ENCODE measurements around the gene SLC16A6.
"Not testable (repeated sequence)": the region's sequence is repeated elsewhere in the genome, so short reads cannot be mapped to it uniquely, and the experiment has no call there.

The SLC16A6 gene

GRCh38 chr17:68310152-68310551 is 19.2 kb upstream of the SLC16A6 start:
- no peak for DNase-seq (ENCODE audit: low spot score)
- in situ Hi-C loops (cut with MboI; ENCODE audit: low pct_unique_long_range_greater_than_20kb, low sequenced_read_pairs, unreplicated experiment), result no loop called here
- TF ChIP-seq CTCF (IDR thresholded peaks at IDR 0.05; ENCODE audit: extremely low read depth, insufficient read depth, missing control alignments), result no peak

GRCh38 chr17:68309066-68309670 is 18.2 kb upstream of the SLC16A6 start:
- DNase-seq (ENCODE audit: low spot score); in situ Hi-C loops (cut with MboI; ENCODE audit: low pct_unique_long_range_greater_than_20kb, low sequenced_read_pairs, unreplicated experiment): not testable (repeated sequence)

- DNase-seq (ENCODE audit: low spot score); in situ Hi-C loops (cut with MboI; ENCODE audit: low pct_unique_long_range_greater_than_20kb, low sequenced_read_pairs, unreplicated experiment): not testable (repeated sequence)
Measured at GRCh38 chr17:68308486-68308885, 17.6 kb upstream of the SLC16A6 start.

GRCh38 chr17:68307443-68307842 is 16.5 kb upstream of the SLC16A6 start:
- in situ Hi-C loops (cut with MboI; ENCODE audit: low pct_unique_long_range_greater_than_20kb, low sequenced_read_pairs, unreplicated experiment), result no loop called here

GRCh38 chr17:68306819-68307218 is 15.9 kb upstream of the SLC16A6 start:
- in situ Hi-C loops (cut with MboI; ENCODE audit: low pct_unique_long_range_greater_than_20kb, low sequenced_read_pairs, unreplicated experiment), result no loop called here
- TF ChIP-seq CTCF (IDR thresholded peaks at IDR 0.05; ENCODE audit: extremely low read depth, insufficient read depth, missing control alignments), result no peak
- DNase-seq (ENCODE audit: low spot score), result no peak

More at GRCh38 chr17:68307443-68307842, 16.5 kb upstream of the SLC16A6 start:
- DNase-seq (ENCODE audit: low spot score), result no peak
- TF ChIP-seq CTCF (IDR thresholded peaks at IDR 0.05; ENCODE audit: extremely low read depth, insufficient read depth, missing control alignments), result no peak

- no peak for TF ChIP-seq CTCF (IDR thresholded peaks at IDR 0.05; ENCODE audit: extremely low read depth, insufficient read depth, missing control alignments)
- DNase-seq (ENCODE audit: low spot score), result no peak
- in situ Hi-C loops (cut with MboI; ENCODE audit: low pct_unique_long_range_greater_than_20kb, low sequenced_read_pairs, unreplicated experiment), result no loop called here
Measured at GRCh38 chr17:68305142-68305541, 14.2 kb upstream of the SLC16A6 start.

GRCh38 chr17:68304706-68305105 is 13.8 kb upstream of the SLC16A6 start:
- in situ Hi-C loops (cut with MboI; ENCODE audit: low pct_unique_long_range_greater_than_20kb, low sequenced_read_pairs, unreplicated experiment), result no loop called here
- TF ChIP-seq CTCF (IDR thresholded peaks at IDR 0.05; ENCODE audit: extremely low read depth, insufficient read depth, missing control alignments), result no peak
- no peak for DNase-seq (ENCODE audit: low spot score)

GRCh38 chr17:68302666-68303065 is 11.7 kb upstream of the SLC16A6 start:
- in situ Hi-C loops (cut with MboI; ENCODE audit: low pct_unique_long_range_greater_than_20kb, low sequenced_read_pairs, unreplicated experiment), result no loop called here
- no peak for TF ChIP-seq CTCF (IDR thresholded peaks at IDR 0.05; ENCODE audit: extremely low read depth, insufficient read depth, missing control alignments)
- DNase-seq (ENCODE audit: low spot score), result no peak

Data from GM13977 (cell line).